ENCODE measurements around the gene PRPF40B.

DNA sequence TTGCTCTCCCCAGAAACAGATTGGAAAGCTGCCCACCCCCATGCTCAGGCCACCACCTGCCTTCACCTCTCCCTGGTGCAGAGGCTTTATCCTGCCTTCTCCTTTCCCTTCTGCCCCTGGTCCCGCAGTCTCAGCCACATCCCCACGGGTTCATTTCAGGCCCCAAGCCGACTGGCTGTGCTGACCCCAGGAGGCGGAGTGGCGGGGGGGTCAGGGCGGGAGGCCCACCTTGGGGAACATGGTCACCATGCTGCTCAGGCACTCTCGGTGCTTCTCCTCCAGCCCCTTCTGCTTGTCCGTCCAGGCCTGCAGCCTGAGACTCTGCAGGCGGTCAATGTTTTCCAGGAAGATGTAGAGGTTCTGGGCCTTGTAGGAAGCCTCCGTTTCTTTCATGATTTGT, 24.8 kb upstream of the PRPF40B start:
- TF ChIP-seq, protein P1, sequence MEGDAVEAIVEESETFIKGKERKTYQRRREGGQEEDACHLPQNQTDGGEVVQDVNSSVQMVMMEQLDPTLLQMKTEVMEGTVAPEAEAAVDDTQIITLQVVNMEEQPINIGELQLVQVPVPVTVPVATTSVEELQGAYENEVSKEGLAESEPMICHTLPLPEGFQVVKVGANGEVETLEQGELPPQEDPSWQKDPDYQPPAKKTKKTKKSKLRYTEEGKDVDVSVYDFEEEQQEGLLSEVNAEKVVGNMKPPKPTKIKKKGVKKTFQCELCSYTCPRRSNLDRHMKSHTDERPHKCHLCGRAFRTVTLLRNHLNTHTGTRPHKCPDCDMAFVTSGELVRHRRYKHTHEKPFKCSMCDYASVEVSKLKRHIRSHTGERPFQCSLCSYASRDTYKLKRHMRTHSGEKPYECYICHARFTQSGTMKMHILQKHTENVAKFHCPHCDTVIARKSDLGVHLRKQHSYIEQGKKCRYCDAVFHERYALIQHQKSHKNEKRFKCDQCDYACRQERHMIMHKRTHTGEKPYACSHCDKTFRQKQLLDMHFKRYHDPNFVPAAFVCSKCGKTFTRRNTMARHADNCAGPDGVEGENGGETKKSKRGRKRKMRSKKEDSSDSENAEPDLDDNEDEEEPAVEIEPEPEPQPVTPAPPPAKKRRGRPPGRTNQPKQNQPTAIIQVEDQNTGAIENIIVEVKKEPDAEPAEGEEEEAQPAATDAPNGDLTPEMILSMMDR (conservative IDR thresholded peaks at IDR 0.05): no peak
- no peak for TF ChIP-seq EZH2 (IDR thresholded peaks at IDR 0.05; ENCODE audit: low read depth)
